ENCODE data around the gene PDGFRA.
"Not testable (repeated sequence)": the region's sequence is repeated elsewhere in the genome, so short reads cannot be mapped to it uniquely, and the experiment has no call there.

PDGFRA gene

GRCh38 chr4:54228056-54228527 lies 1.0 kb upstream of the PDGFRA start:
- DNase-seq: no peak

- DNase-seq: no peak
Observed at GRCh38 chr4:54228546-54228945, 547 bp upstream of the PDGFRA start.

GRCh38 chr4:54229631-54230483 lies 764 bp downstream of the PDGFRA start:
- no peak for DNase-seq

GRCh38 chr4:54230484-54231418 lies 1.7 kb downstream of the PDGFRA start:
- DNase-seq: peak; percentile 15

- DNase-seq: no peak
Observed at GRCh38 chr4:54231419-54231767, 2.3 kb downstream of the PDGFRA start.

GRCh38 chr4:54231768-54232688 lies 2.9 kb downstream of the PDGFRA start:
- DNase-seq: no peak

GRCh38 chr4:54233277-54233696 lies 4.2 kb downstream of the PDGFRA start:
- peak; percentile 49 for DNase-seq

GRCh38 chr4:54233697-54234496 lies 4.8 kb downstream of the PDGFRA start:
- peak; percentile 63 for DNase-seq

- DNase-seq: no peak
Observed at GRCh38 chr4:54234497-54235205, 5.6 kb downstream of the PDGFRA start.

- not testable (repeated sequence) for DNase-seq
Observed at GRCh38 chr4:54236316-54236715, 7.2 kb downstream of the PDGFRA start.

GRCh38 chr4:54237770-54238169 lies 8.7 kb downstream of the PDGFRA start:
- DNase-seq: no peak

GRCh38 chr4:54238389-54238788 lies 9.3 kb downstream of the PDGFRA start:
- no peak for DNase-seq

GRCh38 chr4:54241268-54241823 lies 12.3 kb downstream of the PDGFRA start:
- DNase-seq: not testable (repeated sequence)

- DNase-seq: not testable (repeated sequence)
Observed at GRCh38 chr4:54243541-54243940, 14.4 kb downstream of the PDGFRA start.

- DNase-seq: not testable (repeated sequence)
Observed at GRCh38 chr4:54252312-54252711, 23.2 kb downstream of the PDGFRA start.

- DNase-seq: no peak
Observed at GRCh38 chr4:54254116-54254914, 25.2 kb downstream of the PDGFRA start.

- DNase-seq: no peak
Observed at GRCh38 chr4:54254915-54255246, 25.8 kb downstream of the PDGFRA start.

- DNase-seq: no peak
Observed at GRCh38 chr4:54255881-54256280, 26.8 kb downstream of the PDGFRA start.
